DMS114 treated with DMSO at 0.1 percent for 48 hours (cell line): ENCODE data around the gene LUZP1.

ENCODE experiments used
- DNase-seq: peaks from one replicate; lab custom pipeline; 2025; ENCODE audit not compliant: unreplicated experiment; lab: John Stamatoyannopoulos, UW

The LUZP1 gene

GRCh38 chr1:23091545-23091944 lies 77.1 kb downstream of the LUZP1 start:
- no peak for DNase-seq

GRCh38 chr1:23090056-23090455 lies 78.6 kb downstream of the LUZP1 start:
- no peak for DNase-seq

DNA sequence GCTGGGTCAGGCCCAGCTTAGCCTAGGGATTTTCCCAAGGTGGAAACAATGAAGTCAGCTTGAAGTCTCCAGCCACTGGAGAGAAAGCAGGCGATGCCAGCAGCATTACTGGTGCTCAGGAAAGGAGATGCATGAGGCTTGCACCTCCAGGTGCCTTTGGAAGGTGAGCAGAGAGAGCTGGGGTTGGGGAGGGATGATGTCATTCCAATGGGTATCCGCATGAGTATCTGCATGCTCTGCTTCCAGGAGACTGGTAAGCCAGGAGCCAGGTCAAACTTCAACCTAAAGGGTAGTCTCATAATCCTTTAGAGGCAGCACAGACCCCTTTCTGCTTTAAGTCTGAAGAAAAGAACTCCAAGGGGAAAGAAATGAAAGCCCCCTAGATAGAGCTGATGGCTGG lies 80.6 kb downstream of the LUZP1 start:
- no peak for DNase-seq

- no peak for DNase-seq
These were observed 83.0 kb downstream of the LUZP1 start for GRCh38 chr1:23085696-23086095.

- no peak for DNase-seq
These were observed 83.8 kb downstream of the LUZP1 start for GRCh38 chr1:23084880-23085279.

DNA sequence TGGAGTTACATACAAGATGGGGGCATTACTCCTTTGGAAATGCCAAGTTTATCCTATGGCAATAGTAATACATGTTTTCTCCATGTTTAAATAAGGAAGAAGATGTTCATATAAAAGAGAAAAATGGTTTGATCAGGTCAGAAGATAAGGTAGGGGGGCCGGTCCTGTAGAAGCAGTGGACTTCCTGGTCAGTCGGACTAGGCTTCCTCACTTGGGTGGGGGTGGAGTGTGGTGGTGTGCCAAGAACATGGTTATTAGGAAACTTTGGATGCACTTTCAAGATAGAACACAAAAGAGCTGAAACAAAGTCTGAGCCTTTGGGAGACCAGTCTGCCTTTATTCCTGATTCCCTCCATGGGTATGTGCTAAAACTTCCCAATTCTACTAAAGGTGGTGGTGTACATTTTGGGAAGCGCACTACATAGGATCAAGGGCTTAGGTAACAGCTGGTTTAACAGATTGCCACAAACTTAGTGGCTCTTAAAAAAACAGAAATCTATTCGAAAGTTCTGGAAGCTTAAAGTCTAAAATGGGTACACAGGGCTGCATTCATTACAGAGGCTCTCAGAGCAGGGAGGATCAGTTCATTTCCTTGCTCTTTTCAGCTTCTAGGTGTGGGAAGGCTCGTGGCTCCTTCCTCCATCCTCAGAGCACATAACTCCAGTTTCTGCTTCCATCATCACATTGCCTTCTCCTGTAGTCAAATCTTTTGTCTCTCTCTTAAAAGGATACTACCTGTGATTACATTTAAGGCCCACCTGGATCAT lies 84.8 kb downstream of the LUZP1 start:
- DNase-seq = no peak

DNA sequence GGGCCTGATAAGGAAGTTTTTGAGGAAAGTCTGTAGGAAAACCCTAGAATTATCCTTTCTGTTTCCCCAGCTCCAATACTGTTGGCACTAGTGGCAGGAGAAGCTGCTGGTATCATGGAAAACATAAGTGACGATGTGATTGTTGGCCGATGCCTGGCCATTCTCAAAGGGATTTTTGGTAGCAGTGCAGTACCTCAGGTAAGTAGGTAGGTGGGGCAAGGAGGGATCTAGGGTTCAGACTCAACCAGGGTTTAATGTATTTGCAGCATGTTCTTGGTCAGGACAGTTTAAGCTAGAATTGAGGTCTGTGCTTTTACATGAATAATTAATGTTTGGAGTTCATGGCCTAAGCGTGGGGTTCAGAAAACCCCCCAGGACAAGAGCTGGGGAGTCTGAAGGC lies 87.3 kb downstream of the LUZP1 start:
- peak; percentile 20 for DNase-seq

DNA sequence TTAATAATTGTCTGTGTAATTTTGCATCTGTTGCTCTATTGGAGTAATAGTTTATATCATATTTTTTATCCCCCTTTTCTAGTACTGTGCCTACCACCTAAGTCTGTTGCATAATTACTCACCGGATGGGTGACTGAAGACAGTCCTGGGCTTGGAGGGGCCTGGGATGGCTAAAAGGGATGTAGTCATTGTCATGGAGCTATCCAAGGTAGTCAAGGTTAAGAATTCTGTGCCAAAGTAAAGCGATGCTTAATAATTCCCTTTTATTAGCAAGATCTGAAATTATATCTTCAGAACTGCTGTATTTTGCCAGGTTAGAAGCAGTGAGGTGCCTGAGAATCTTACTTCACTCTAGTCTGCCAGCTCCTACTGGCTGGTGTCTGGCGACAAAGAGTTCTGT lies 87.8 kb downstream of the LUZP1 start:
- DNase-seq = no peak

DNA sequence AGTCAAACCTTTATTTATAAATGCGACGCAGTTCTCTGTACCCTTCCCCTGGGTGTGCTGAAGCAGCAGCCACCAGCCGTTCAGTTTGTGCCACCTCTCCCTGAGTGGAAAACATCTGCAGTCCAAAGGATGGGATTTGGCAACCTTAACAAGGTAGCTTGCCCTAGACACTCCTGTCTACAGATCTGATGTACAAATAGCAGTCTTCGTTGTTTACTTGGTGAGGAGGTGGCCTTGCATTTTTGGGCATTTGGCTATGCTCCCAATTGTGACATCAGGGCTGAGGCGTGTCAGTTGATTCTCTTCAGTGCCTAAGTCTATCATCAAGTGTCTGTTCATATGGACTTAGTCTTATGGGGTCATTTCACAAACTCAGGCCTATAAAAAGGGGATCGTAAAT lies 89.6 kb downstream of the LUZP1 start:
- no peak for DNase-seq

GRCh38 chr1:23074012-23074411 lies 94.6 kb downstream of the LUZP1 start:
- no peak for DNase-seq

GRCh38 chr1:23069675-23070074 lies 99.0 kb downstream of the LUZP1 start:
- DNase-seq = no peak

DNA sequence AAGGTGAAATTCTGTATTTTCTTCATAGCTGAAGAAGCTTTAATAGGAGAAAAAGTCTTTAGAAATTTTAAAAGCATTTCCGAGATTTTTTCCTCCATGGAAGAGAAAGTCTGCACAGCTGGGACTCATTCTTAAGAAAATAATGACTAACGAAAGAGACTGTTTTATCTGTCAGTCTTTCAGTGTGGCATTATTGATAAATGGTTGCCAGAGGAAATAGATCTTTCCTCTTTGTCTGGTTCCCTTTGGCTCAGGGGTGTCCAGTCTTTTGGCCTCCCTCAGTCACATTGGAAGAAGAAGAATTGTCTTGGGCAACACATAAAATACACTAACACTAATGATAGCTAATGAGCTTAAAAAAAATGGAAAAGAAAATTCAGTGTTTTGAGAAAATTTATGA lies 99.5 kb downstream of the LUZP1 start:
- no peak for DNase-seq

DNA sequence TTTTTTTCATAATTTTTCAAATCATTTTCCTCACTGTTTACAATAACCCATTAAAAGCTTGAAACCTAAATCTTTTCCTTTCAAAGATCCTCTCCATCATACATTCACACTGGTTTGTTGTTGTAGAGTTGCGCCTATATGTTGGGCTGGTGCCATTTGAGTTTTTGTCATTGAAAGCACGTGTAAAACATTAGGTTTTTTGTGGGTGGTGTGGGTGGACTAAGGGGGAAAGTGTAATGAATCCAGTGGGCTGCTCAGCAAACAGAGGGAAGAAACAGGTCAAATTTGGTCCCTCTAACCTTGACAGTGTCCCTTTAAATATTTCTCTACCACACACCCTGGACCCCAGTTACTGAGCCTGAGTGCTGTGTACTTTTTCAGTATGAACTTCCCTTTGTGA lies 102.6 kb downstream of the LUZP1 start:
- DNase-seq = no peak

- no peak for DNase-seq
These were observed 103.3 kb downstream of the LUZP1 start for GRCh38 chr1:23065385-23065784.

GRCh38 chr1:23062271-23062670 lies 106.4 kb downstream of the LUZP1 start:
- no peak for DNase-seq

DNA sequence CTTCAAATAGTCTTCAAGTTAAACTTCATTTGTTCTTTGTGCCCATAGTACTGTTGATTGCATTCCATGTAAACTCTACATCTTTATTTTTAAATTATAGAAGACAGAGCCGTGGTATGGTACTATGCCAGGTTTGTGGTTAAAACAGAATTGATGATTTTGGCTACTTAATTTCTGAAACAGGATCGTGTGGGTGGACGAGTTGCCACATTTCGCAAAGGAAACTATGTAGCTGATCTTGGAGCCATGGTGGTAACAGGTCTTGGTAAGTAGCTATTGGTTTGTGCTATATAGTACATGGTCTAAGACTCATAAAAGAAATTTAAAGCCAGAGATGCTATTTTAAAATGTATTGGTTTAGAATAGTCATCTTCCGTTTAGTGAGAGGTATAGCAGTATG lies 111.4 kb downstream of the LUZP1 start:
- no peak for DNase-seq

- DNase-seq = no peak
These were observed 117.3 kb downstream of the LUZP1 start for GRCh38 chr1:23051290-23051909.

DNA sequence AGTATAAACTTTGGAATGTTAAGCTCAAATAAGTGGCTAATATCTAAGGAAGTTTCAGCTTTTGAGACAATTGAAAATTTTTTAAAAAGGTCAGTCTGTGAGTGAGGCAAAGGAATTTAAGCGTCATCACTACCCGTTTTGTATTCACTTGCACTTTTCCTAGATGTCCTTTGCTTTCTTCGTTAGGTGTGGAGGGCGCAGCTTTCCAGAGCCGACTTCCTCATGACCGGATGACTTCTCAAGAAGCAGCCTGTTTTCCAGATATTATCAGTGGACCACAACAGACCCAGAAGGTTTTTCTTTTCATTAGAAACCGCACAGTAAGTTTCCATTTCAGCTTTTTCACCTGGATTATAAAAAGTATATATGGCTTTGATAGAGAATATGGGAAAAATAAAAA lies 118.5 kb downstream of the LUZP1 start:
- no peak for DNase-seq

GRCh38 chr1:23044035-23044434 lies 124.6 kb downstream of the LUZP1 start:
- no peak for DNase-seq

DNA sequence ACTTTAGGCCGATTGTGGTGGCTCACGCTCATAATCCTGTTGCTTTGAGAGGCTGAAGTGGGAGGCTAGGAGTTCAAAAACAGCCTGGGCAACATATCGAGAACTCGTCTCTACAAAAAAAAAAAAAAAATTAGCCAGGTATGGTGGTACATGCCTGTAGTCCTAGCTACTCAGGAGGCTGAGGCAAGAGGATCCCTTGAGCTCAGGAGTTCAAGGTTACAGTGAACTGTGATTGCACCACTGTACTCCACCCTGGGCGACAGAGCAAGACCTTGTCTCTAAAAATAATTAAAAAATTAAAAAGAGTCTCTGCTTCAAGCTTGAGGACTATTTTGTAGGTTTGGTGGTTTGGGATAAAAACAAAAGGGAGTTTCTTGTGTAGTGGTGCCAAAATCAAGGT lies 128.1 kb downstream of the LUZP1 start:
- DNase-seq = no peak

- DNase-seq = no peak
These were observed 129.3 kb downstream of the LUZP1 start for GRCh38 chr1:23039308-23039826.

DNA sequence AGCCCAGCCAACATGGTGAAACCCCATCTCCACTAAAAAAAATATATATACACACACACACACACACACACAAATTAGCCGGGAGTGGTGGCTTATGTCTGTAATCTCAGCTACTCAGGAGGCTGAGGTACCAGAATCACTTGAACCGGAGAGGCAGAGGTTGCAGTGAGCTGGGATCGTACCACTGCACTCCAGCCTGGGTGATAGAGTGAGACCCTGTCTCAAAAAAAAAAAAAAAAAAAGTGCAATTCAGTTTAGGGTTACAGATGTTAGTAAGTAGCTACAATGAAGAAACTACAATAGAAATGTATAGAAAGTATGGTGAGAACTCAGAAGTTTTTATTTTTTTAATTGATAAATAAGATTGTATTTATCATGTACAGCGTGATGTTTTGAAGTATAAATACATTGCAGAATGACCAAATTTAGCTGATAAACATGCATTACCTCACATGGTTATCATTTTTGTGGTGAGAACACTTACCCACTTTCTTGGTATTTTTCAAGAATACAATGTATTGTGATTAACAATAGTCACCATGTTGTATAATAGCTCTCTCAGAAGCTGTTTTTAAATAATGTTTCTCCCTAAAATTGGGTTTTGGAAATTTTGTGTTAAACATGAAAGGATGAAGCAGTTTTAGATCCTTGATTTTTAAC lies 131.4 kb downstream of the LUZP1 start:
- no peak for DNase-seq
